ENCODE results near the gene SGF29.
"Not testable (repeated sequence)": the region's sequence is repeated elsewhere in the genome, so short reads cannot be mapped to it uniquely, and the experiment has no call there.

SGF29 gene

GRCh38 chr16:28609631-28610594 lies 56.2 kb downstream of the SGF29 start, which contains the start of gene SULT1A1:
Gene SULT1A1, minus strand, starts transcription at chr16:28610044. Its CDS starts 1,189 bp downstream, at chr16:28608855.
- DNase-seq (ENCODE audit: extremely low read depth in 1 of 2, low read depth in 1 of 2), result no peak

- no peak for DNase-seq (ENCODE audit: extremely low read depth in 1 of 2, low read depth in 1 of 2)
These were observed 57.0 kb downstream of the SGF29 start for GRCh38 chr16:28610595-28611191.

GRCh38 chr16:28612359-28613280 lies 58.9 kb downstream of the SGF29 start:
- not testable (repeated sequence) for DNase-seq (ENCODE audit: extremely low read depth in 1 of 2, low read depth in 1 of 2)

- not testable (repeated sequence) for DNase-seq (ENCODE audit: extremely low read depth in 1 of 2, low read depth in 1 of 2)
These were observed 60.2 kb downstream of the SGF29 start for GRCh38 chr16:28613912-28614311.

- not testable (repeated sequence) for DNase-seq (ENCODE audit: extremely low read depth in 1 of 2, low read depth in 1 of 2)
These were observed 60.8 kb downstream of the SGF29 start for GRCh38 chr16:28614561-28614960.

DNA sequence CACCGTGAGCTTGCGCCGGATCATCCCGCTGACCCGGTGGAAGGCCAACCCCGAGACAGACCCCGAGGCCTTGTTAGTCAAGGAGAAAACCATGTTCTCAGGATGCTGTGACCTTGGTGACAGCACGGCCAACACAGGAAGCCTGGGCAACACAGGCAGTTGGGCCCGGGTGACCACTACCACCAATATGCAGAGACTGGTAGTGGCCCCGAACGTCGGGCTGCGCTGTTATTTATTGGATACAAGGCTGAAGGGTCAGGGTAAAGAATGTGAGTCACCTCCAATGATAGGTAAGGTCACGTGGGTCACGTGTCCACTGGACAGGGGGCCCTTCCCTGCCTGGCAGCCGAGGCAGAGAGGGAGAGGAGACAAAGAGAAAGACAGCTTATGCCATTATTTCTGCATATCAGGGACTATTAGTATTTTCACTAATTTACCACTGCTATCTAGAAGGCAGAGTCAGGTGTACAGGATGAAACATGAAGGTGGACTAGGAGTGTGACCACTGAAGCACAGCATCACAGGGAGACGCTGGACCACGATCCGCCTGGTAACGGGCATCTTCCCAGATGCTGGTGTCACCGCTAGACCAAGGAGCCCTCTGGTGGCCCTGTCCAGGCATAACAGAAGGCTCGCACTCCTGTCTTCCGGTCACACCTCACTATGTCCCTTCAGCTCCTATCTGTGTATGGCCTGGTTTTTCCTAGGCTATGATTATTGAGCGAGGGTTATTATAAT lies 61.9 kb downstream of the SGF29 start:
- not testable (repeated sequence) for DNase-seq (ENCODE audit: extremely low read depth in 1 of 2, low read depth in 1 of 2)

- DNase-seq (ENCODE audit: extremely low read depth in 1 of 2, low read depth in 1 of 2), result not testable (repeated sequence)
These were observed 62.5 kb downstream of the SGF29 start for GRCh38 chr16:28616224-28616577.

GRCh38 chr16:28616636-28617035 lies 62.9 kb downstream of the SGF29 start:
- no peak for DNase-seq (ENCODE audit: extremely low read depth in 1 of 2, low read depth in 1 of 2)

GRCh38 chr16:28617874-28618273 lies 64.2 kb downstream of the SGF29 start:
- DNase-seq (ENCODE audit: extremely low read depth in 1 of 2, low read depth in 1 of 2), result no peak

GRCh38 chr16:28620316-28620715 lies 66.6 kb downstream of the SGF29 start:
- not testable (repeated sequence) for DNase-seq (ENCODE audit: extremely low read depth in 1 of 2, low read depth in 1 of 2)

GRCh38 chr16:28621481-28622155 lies 67.9 kb downstream of the SGF29 start:
- no peak for DNase-seq (ENCODE audit: extremely low read depth in 1 of 2, low read depth in 1 of 2)

DNA sequence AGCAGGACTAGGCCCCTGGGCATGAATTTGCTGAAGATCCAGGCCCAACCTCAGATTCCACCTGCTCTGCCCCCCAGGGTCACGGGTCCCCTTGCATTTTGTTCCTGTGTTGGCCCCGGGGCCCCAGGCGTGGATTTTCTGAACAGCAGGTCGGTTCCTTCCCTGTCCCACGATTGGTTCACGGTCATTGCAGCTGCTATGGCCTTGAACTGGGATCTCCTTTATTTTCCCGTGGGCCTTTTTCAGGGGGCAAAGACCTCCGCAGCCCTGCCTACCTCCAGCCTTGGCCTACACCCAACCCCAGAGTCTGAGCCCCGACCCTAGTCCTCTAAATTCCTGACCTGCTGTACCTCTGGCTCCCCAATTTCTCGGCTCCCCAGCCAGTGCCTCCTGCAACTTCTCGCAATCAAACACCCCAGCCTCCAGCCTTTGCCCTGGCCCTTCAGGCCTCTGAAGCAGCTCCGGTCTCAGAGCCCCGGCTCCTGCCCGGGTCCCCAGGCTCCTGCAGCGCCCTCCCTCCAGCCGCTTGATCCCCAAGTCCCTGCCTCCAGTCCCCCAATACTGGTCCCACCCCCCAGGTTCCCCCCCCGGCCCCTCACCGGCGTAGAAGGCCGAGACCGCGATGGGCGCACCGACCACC lies 68.9 kb downstream of the SGF29 start:
- DNase-seq (ENCODE audit: extremely low read depth in 1 of 2, low read depth in 1 of 2), result not testable (repeated sequence)

DNA sequence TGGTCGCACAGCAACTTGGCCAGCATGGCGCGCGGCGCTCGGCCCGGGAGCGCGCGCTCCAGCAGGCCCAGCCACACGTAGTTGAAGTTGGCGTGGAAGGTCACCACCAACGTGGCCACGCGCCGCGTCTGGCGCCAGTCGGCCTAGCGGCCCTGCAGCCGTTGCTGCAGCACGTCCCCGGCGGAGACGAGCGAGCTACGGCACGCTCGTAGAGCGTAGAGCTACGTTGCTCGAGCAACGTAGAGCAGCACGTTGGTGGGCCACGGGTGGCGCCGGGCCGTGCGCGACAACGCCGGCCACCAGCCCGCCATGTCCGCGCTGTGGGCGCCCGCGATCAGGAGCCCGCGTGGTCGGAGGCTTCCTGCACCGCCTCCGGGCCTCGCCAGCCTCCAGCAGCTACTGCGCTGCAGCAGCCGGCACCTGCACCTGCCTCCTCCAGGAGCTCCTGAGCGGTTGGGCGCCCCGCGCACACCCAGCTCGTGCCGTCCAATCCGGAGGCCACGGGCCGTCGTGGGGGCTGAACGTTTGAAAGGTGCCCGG lies 69.5 kb downstream of the SGF29 start:
- peak; percentile 21 to 37 for DNase-seq (ENCODE audit: extremely low read depth in 1 of 2, low read depth in 1 of 2)

DNA sequence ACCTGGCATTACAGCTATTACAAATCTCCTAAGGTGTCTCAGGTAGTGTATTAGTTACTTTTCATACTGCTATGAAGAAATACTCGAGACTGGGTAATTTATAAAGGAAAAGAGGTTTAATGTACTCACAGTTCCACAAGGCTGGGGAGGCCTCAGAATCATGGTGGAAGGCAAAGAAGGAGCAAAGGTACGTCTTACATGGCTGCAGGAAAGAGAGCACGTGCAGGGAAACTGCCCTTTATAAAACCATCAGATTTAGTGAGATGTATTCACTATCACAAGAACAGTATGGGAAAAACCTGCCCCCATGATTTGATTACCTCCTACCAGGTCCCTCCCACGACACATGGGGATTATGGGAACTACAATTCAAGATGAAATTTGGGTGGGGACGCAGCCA lies 77.2 kb downstream of the SGF29 start:
- not testable (repeated sequence) for DNase-seq (ENCODE audit: extremely low read depth in 1 of 2, low read depth in 1 of 2)

DNA sequence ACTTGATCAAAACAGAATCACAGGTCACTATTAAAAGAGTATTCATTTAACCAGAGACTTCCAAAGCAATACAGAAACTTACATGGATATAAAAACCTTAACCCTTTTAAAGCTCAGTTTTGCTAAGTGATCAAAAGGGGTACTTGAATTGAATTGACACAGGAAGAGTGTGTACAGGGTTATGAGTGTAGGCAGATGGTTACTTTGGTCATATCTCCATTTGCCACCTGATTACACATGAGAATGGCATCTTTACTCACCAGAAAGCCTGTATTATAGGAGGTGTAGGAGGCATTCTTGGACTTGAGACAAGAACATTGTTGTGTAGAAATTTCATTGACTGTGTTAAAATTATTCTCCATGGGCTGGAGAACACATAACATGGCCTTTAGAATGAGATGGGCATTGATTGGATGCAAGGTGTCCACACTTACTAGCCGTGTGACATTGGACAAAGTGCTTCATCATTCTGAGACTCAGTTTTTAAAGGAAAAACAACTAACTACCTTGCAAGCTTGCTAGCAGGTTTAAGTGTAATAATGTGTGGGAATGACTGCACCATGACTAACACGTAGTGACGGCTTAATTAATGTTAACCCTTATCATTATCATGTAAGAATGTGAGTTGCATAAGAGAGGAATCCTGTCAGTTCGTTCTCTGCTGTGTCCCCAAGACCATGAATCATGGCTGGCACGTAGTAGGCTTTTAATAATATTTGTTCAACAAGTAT lies 82.5 kb downstream of the SGF29 start:
- not testable (repeated sequence) for DNase-seq (ENCODE audit: extremely low read depth in 1 of 2, low read depth in 1 of 2)

DNA sequence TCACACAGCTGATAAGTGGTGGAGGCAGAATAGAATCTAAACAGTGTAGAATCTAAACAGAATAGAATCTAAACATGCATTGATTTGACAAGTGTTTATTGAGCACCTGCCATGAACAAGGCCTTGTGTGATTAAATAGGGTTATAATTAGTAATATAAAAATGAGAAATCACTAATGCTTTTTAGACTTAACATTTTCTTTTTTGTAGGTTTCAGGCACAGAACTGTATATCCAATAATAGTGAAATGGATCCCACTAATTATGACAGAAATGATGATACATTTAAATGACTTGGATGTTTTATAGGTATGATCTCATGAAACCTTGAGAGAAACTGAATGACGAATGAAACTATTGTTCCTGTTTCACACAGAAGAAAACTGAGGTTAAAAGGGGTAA lies 84.0 kb downstream of the SGF29 start, which contains the start of gene NPIPB8:
NPIPB8 (plus strand) TSS at position 301 of the 400 bp plus-strand sequence. CDS start 296 bp downstream, outside the sequence.
- DNase-seq (ENCODE audit: extremely low read depth in 1 of 2, low read depth in 1 of 2), result not testable (repeated sequence)

DNA sequence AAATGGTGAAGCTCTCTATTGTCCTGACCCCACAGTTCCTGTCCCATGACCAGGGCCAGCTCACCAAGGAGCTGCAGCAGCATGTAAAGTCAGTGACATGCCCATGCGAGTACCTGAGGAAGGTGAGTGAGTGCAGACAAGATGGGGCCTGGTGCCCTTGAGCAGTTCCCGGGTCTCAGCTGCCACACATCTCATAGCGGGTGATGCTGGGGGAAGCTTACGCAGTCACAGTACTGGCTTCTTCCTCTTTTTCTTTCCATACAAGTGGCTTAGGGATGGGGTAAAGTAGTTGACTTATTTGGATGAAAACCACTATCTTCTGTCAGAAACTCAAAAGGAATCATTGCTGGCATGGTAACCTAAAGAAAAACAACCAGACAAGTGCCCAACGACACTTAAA lies 84.6 kb downstream of the SGF29 start:
- not testable (repeated sequence) for DNase-seq (ENCODE audit: extremely low read depth in 1 of 2, low read depth in 1 of 2)

DNA sequence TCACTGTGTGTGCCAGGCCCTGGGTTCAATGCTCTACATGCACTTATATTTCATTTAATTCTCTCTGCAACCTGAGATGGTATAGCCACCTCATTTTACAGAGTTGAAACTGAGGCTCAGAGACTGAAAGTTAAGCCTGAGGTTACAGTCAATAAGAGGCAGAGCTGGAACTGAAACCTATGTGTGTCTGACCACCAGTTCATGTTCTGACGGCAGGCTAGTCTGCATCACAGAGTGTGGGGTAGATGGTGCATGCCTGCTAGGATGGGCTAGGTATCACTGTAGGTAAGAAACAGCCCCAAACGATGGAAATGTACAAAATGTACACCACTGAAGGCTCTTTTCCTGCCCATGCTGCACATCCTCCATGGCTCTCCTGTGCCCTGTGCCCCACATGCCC lies 86.2 kb downstream of the SGF29 start:
- not testable (repeated sequence) for DNase-seq (ENCODE audit: extremely low read depth in 1 of 2, low read depth in 1 of 2)

Data from activated CD8-positive, alpha-beta memory T cell treated with anti-CD3 and anti-CD28 coated beads for 1 hour (primary cell).